WTC11 (cell line): ENCODE measurements around the gene SSBP2. TPM values are rescaled to one million over a fixed set of nuclear protein-coding genes. Genes with fewer than 3 reads are reported as not detected.

Experiments used
- ATAC-seq: fragments of 200-7000 bp; cut with Tn5 transposase; 2 replicates; pipeline ENCODE4 v1.10.0; 2021; ENCODE audit warnings: mild to moderate bottlenecking, moderate library complexity
- CTCF ChIA-PET: fragments of 300-600 bp; sonication (Branson Sonifier 250); formaldehyde crosslinking; loops from one replicate; lab custom pipeline; 2021; ENCODE audit warnings: antibody characterized with exemption; lab: Charles Lee
- POLR2A ChIA-PET: fragments of 350-600 bp; sonication (Branson Sonifier 250); formaldehyde crosslinking; loops from one replicate; lab custom pipeline; 2021; ENCODE audit warnings: antibody characterized with exemption; lab: Charles Lee
- DNase-seq: peaks from one replicate; pipeline ENCODE4 v3.0.0; 2021; ENCODE audit warnings: low spot score
- H3K27ac Mint-ChIP-seq: 2 replicates; pipeline ENCODE4 v1.8.0; 2021; ENCODE audit warnings: mixed read lengths
- H3K27me3 Mint-ChIP-seq: 2 replicates; pipeline ENCODE4 v1.8.0; 2021; ENCODE audit warnings: low read depth, mild to moderate bottlenecking, moderate library complexity, mixed read lengths
- H3K36me3 Mint-ChIP-seq: 2 replicates; pipeline ENCODE4 v1.8.0; 2021; ENCODE audit warnings: mixed read lengths
- H3K4me1 Mint-ChIP-seq: 2 replicates; pipeline ENCODE4 v1.8.0; 2022; ENCODE audit warnings: mixed read lengths
- H3K4me3 Mint-ChIP-seq: 2 replicates; pipeline ENCODE4 v1.8.0; 2021; ENCODE audit warnings: mild to moderate bottlenecking, moderate library complexity, mixed read lengths
- H3K9me3 Mint-ChIP-seq: 2 replicates; pipeline ENCODE4 v1.8.0; 2021; ENCODE audit warnings: mixed read lengths
- ATF1 ChIP-seq: sonication (generic); formaldehyde crosslinking; IDR thresholded peaks from 2 replicates; pipeline ENCODE4 v1.8.1; 2023; ENCODE audit warnings: mild to moderate bottlenecking, moderate library complexity, missing genetic modification reagents
- CREB1 ChIP-seq: sonication (generic); formaldehyde crosslinking; IDR thresholded peaks from 2 replicates; pipeline ENCODE4 v1.8.0; 2023; ENCODE audit warnings: mild to moderate bottlenecking, missing genetic modification reagents
- E2F4 ChIP-seq: sonication (generic); formaldehyde crosslinking; IDR thresholded peaks from 2 replicates; pipeline ENCODE4 v1.8.1; 2022; ENCODE audit warnings: low read depth, mild to moderate bottlenecking, moderate library complexity, missing genetic modification reagents, borderline replicate concordance
- ETV6 ChIP-seq: sonication (generic); formaldehyde crosslinking; IDR thresholded peaks from 2 replicates; pipeline ENCODE4 v1.8.1; 2022; ENCODE audit warnings: mild to moderate bottlenecking, missing genetic modification reagents
- GTF2I ChIP-seq: fragments of 250-450 bp; sonication (Bioruptor Pico); conservative IDR thresholded peaks from 2 replicates; pipeline ENCODE4 v1.4.0; 2021; ENCODE audit warnings: mild to moderate bottlenecking
- IRF2 ChIP-seq: sonication (generic); formaldehyde crosslinking; IDR thresholded peaks from 2 replicates; pipeline ENCODE4 v1.8.0; 2022; ENCODE audit warnings: low read depth, missing genetic modification reagents, borderline replicate concordance
- MXD4 ChIP-seq: fragments of 250-450 bp; sonication (Bioruptor Pico); IDR thresholded peaks from 2 replicates; pipeline ENCODE4 v1.8.0; 2021; ENCODE audit warnings: mild to moderate bottlenecking, moderate library complexity, borderline replicate concordance
- MYBL2 ChIP-seq: sonication (generic); formaldehyde crosslinking; IDR thresholded peaks from 2 replicates; pipeline ENCODE4 v1.8.1; 2023; ENCODE audit warnings: mild to moderate bottlenecking, moderate library complexity, missing genetic modification reagents
- NFE2L1 ChIP-seq: sonication (generic); formaldehyde crosslinking; IDR thresholded peaks from 2 replicates; pipeline ENCODE4 v1.8.1; 2023; ENCODE audit warnings: missing genetic modification reagents
- NR3C1 ChIP-seq: sonication (generic); formaldehyde crosslinking; conservative IDR thresholded peaks from 2 replicates; pipeline ENCODE4 v1.8.1; 2023; ENCODE audit warnings: low read depth, mild to moderate bottlenecking, missing genetic modification reagents
- OVOL2 ChIP-seq: fragments of 250-450 bp; sonication (Bioruptor Pico); IDR thresholded peaks from 2 replicates; pipeline ENCODE4 v1.9.0; 2021; ENCODE audit warnings: mild to moderate bottlenecking, borderline replicate concordance
- SP1 ChIP-seq: sonication (generic); formaldehyde crosslinking; conservative IDR thresholded peaks from 2 replicates; pipeline ENCODE4 v1.8.1; 2022; ENCODE audit warnings: missing genetic modification reagents
- TCF7 ChIP-seq: sonication (generic); formaldehyde crosslinking; IDR thresholded peaks from 2 replicates; pipeline ENCODE4 v1.8.0; 2022; ENCODE audit warnings: mild to moderate bottlenecking, low read depth, missing genetic modification reagents, moderate library complexity
- TP53 ChIP-seq: sonication (generic); formaldehyde crosslinking; IDR thresholded peaks from 2 replicates; pipeline ENCODE4 v1.8.1; 2023; ENCODE audit warnings: mild to moderate bottlenecking, missing genetic modification reagents
- ZNF138 ChIP-seq: sonication (generic); formaldehyde crosslinking; conservative IDR thresholded peaks from 2 replicates; pipeline ENCODE4 v1.8.1; 2022; ENCODE audit warnings: mild to moderate bottlenecking, moderate library complexity, missing genetic modification reagents
- ZNF396 ChIP-seq: fragments of 250-450 bp; sonication (Bioruptor Pico); IDR thresholded peaks from 2 replicates; pipeline ENCODE4 v1.8.0; 2021; ENCODE audit warnings: mild to moderate bottlenecking, moderate library complexity, borderline replicate concordance
- total RNA-seq: library from RNA; stranded (reverse); gene quantifications from 3 replicates; pipeline ENCODE4 v1.2.3, GENCODE V29; 2021
- TF ChIP-seq, protein P1 (sequence below): fragments of 250-450 bp; sonication (Bioruptor Pico); IDR thresholded peaks from 2 replicates; pipeline ENCODE4 v1.9.0; 2021; ENCODE audit warnings: mild to moderate bottlenecking
- TF ChIP-seq, protein P2 (sequence below): sonication (generic); formaldehyde crosslinking; IDR thresholded peaks from 2 replicates; pipeline ENCODE4 v1.8.1; 2022; ENCODE audit warnings: low read depth, missing genetic modification reagents, borderline replicate concordance
- TF ChIP-seq, protein P3 (sequence below): sonication (generic); formaldehyde crosslinking; IDR thresholded peaks from 2 replicates; pipeline ENCODE4 v1.8.1; 2022; ENCODE audit warnings: mild to moderate bottlenecking, missing genetic modification reagents, moderate library complexity, borderline replicate concordance
- TF ChIP-seq, protein P4 (sequence below): fragments of 250-450 bp; sonication (Bioruptor Pico); conservative IDR thresholded peaks from 2 replicates; pipeline ENCODE4 v1.9.0; 2021; ENCODE audit warnings: mild to moderate bottlenecking
- TF ChIP-seq, protein P5 (sequence below): fragments of 250-450 bp; sonication (Bioruptor Pico); IDR thresholded peaks from 2 replicates; pipeline ENCODE4 v1.9.0; 2021; ENCODE audit warnings: moderate library complexity, mild to moderate bottlenecking, inconsistent platforms, borderline replicate concordance
- TF ChIP-seq, protein P6 (sequence below): fragments of 250-450 bp; sonication (Bioruptor Pico); IDR thresholded peaks from 2 replicates; pipeline ENCODE4 v2.1.2; 2022; ENCODE audit warnings: mild to moderate bottlenecking, moderate library complexity
- TF ChIP-seq, protein P7 (sequence below): sonication (generic); formaldehyde crosslinking; IDR thresholded peaks from 2 replicates; pipeline ENCODE4 v1.8.0; 2022; ENCODE audit warnings: mild to moderate bottlenecking, missing genetic modification reagents
- TF ChIP-seq, protein P8 (sequence below): sonication (generic); formaldehyde crosslinking; IDR thresholded peaks from 2 replicates; pipeline ENCODE4 v1.8.0; 2022; ENCODE audit warnings: mild to moderate bottlenecking, missing genetic modification reagents

SSBP2 gene
- total RNA-seq, 1 experiment from 2014 or later, result 24.9 TPM

GRCh38 chr5:81656783-81657182, 94.1 kb downstream of the SSBP2 start:
- no peak for DNase-seq
- no peak overlapping the region for H3K27ac Mint-ChIP-seq
- H3K9me3 Mint-ChIP-seq, result peaks cover 9% of the 10 kb centered on the region
- ChIA-PET CTCF (no interaction called here), POLR2A (no interaction called here)
- TF ChIP-seq, protein P1, sequence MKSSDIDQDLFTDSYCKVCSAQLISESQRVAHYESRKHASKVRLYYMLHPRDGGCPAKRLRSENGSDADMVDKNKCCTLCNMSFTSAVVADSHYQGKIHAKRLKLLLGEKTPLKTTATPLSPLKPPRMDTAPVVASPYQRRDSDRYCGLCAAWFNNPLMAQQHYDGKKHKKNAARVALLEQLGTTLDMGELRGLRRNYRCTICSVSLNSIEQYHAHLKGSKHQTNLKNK (CRISPR knock-in tag), result no peak
- TF ChIP-seq NR3C1 (CRISPR knock-in tag), result no peak
- no peak for TF ChIP-seq ZNF138 (CRISPR knock-in tag)
- TF ChIP-seq MYBL2 (CRISPR knock-in tag), result no peak
- no peak for TF ChIP-seq IRF2 (CRISPR knock-in tag)
- no peak for TF ChIP-seq E2F4 (CRISPR knock-in tag)
- TF ChIP-seq, protein P2, sequence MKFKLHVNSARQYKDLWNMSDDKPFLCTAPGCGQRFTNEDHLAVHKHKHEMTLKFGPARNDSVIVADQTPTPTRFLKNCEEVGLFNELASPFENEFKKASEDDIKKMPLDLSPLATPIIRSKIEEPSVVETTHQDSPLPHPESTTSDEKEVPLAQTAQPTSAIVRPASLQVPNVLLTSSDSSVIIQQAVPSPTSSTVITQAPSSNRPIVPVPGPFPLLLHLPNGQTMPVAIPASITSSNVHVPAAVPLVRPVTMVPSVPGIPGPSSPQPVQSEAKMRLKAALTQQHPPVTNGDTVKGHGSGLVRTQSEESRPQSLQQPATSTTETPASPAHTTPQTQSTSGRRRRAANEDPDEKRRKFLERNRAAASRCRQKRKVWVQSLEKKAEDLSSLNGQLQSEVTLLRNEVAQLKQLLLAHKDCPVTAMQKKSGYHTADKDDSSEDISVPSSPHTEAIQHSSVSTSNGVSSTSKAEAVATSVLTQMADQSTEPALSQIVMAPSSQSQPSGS, result no peak
- TF ChIP-seq NFE2L1 (CRISPR knock-in tag), result no peak
- TF ChIP-seq, protein P3, sequence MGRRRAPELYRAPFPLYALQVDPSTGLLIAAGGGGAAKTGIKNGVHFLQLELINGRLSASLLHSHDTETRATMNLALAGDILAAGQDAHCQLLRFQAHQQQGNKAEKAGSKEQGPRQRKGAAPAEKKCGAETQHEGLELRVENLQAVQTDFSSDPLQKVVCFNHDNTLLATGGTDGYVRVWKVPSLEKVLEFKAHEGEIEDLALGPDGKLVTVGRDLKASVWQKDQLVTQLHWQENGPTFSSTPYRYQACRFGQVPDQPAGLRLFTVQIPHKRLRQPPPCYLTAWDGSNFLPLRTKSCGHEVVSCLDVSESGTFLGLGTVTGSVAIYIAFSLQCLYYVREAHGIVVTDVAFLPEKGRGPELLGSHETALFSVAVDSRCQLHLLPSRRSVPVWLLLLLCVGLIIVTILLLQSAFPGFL (CRISPR knock-in tag), result no peak
- TF ChIP-seq, protein P4, sequence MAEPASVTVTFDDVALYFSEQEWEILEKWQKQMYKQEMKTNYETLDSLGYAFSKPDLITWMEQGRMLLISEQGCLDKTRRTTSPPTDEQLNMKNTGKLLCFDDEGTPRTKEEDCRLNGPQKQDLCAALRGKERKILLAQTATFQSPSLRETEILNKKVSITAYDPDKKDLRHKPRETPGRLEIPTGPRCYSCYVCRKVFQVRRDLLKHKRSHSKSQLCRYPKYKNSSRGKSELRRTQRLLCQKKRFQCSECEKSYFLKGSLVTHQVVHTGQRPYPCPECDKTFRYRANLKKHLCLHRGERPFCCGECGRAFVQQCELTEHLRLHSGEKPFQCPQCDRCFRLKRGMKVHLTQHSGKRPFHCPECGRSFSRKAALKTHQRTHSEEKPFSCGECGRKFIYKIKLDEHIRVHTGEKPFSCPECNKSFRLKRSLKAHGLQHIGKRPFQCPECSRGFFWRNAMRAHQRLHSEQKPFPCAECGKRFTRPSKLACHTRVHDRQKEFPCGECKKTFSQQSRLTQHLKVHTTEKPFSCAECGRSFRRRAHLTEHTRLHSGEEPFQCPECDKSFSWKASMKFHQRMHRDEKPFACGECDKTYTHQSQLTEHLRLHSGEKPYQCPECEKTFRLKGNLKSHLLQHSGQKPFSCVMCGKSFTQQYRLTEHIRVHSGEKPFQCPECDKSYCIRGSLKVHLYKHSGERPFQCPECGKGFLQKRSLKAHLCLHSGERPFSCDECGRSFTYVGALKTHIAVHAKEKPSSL (CRISPR knock-in tag), result no peak
- TF ChIP-seq, protein P5, sequence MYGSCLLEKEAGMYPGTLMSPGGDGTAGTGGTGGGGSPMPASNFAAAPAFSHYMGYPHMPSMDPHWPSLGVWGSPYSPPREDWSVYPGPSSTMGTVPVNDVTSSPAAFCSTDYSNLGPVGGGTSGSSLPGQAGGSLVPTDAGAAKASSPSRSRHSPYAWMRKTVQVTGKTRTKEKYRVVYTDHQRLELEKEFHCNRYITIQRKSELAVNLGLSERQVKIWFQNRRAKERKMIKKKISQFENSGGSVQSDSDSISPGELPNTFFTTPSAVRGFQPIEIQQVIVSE (CRISPR knock-in tag), result no peak
- H3K27me3 Mint-ChIP-seq, result no peaks in the 10 kb centered on the region
- peaks cover 3% of the 10 kb centered on the region; the same call in 1 of the 2 replicates for H3K36me3 Mint-ChIP-seq
- H3K4me3 Mint-ChIP-seq, result no peak overlapping the region
- ATAC-seq, result no peak
- no peaks in the 10 kb centered on the region for H3K4me1 Mint-ChIP-seq

- no peak for ATAC-seq
- Mint-ChIP-seq H3K9me3 (no peaks in the 10 kb centered on the region), H3K4me3 (no peak overlapping the region), H3K27me3 (no peaks in the 10 kb centered on the region), H3K4me1 (no peaks in the 10 kb centered on the region), H3K36me3 (no peaks in the 10 kb centered on the region), H3K27ac (no peak overlapping the region)
- CTCF ChIA-PET, result no interaction called here
- POLR2A ChIA-PET, result no interaction called here
- no peak for DNase-seq
- no peak for TF ChIP-seq ZNF396
- TF ChIP-seq ETV6 (CRISPR knock-in tag), result no peak
- TF ChIP-seq SP1, result no peak
- TF ChIP-seq ATF1 (CRISPR knock-in tag), result no peak
- TF ChIP-seq TCF7, result no peak
- no peak for TF ChIP-seq MXD4 (CRISPR knock-in tag)
- no peak for TF ChIP-seq GTF2I (CRISPR knock-in tag)
- no peak for TF ChIP-seq ZNF138 (CRISPR knock-in tag)
- TF ChIP-seq NFE2L1 (CRISPR knock-in tag), result no peak
- TF ChIP-seq OVOL2, result no peak
- TF ChIP-seq TP53 (CRISPR knock-in tag), result no peak
- TF ChIP-seq, protein P6, sequence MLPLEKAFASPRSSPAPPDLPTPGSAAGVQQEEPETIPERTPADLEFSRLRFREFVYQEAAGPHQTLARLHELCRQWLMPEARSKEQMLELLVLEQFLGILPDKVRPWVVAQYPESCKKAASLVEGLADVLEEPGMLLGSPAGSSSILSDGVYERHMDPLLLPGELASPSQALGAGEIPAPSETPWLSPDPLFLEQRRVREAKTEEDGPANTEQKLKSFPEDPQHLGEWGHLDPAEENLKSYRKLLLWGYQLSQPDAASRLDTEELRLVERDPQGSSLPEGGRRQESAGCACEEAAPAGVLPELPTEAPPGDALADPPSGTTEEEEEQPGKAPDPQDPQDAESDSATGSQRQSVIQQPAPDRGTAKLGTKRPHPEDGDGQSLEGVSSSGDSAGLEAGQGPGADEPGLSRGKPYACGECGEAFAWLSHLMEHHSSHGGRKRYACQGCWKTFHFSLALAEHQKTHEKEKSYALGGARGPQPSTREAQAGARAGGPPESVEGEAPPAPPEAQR, result no peak
- TF ChIP-seq CREB1 (CRISPR knock-in tag), result no peak
- TF ChIP-seq, protein P7, sequence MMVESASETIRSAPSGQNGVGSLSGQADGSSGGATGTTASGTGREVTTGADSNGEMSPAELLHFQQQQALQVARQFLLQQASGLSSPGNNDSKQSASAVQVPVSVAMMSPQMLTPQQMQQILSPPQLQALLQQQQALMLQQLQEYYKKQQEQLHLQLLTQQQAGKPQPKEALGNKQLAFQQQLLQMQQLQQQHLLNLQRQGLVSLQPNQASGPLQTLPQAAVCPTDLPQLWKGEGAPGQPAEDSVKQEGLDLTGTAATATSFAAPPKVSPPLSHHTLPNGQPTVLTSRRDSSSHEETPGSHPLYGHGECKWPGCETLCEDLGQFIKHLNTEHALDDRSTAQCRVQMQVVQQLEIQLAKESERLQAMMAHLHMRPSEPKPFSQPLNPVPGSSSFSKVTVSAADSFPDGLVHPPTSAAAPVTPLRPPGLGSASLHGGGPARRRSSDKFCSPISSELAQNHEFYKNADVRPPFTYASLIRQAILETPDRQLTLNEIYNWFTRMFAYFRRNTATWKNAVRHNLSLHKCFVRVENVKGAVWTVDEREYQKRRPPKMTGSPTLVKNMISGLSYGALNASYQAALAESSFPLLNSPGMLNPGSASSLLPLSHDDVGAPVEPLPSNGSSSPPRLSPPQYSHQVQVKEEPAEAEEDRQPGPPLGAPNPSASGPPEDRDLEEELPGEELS (CRISPR knock-in tag), result no peak
- TF ChIP-seq, protein P8, sequence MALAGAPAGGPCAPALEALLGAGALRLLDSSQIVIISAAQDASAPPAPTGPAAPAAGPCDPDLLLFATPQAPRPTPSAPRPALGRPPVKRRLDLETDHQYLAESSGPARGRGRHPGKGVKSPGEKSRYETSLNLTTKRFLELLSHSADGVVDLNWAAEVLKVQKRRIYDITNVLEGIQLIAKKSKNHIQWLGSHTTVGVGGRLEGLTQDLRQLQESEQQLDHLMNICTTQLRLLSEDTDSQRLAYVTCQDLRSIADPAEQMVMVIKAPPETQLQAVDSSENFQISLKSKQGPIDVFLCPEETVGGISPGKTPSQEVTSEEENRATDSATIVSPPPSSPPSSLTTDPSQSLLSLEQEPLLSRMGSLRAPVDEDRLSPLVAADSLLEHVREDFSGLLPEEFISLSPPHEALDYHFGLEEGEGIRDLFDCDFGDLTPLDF (CRISPR knock-in tag), result no peak
Measured at GRCh38 chr5:81650987-81651386, 99.9 kb downstream of the SSBP2 start.
